NCI-H82 treated with DMSO at 0.1 percent for 48 hours (cell line): ENCODE results near the gene SEC16B.

Source experiments
- DNase-seq: peaks from one replicate; lab custom pipeline; 2025; ENCODE audit not compliant: unreplicated experiment; lab: John Stamatoyannopoulos, UW

The SEC16B gene

GRCh38 chr1:177944016-177944949 lies 25.6 kb downstream of the SEC16B start:
- DNase-seq = no peak

DNA sequence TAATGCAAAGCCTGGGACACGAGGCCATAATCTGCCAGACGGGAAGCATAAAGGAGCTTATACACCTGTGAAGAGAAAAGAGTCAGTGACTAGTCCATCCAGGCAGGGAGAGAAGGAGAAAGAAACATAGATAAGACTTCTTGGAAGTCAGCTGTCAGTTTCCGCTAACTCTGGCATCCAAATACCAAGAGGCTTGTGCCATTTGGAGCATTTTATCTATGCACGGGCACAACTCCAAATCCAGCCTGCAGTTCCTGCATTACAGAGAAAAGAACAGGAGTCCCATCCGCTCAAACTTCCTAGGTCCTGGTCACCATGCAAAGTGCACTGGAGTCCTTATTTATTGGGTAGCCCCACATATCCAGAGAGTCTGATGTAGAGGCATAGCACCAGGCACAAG lies 27.9 kb downstream of the SEC16B start:
- no peak for DNase-seq

- DNase-seq = no peak
These were observed 29.2 kb downstream of the SEC16B start for GRCh38 chr1:177940682-177941081.

DNA sequence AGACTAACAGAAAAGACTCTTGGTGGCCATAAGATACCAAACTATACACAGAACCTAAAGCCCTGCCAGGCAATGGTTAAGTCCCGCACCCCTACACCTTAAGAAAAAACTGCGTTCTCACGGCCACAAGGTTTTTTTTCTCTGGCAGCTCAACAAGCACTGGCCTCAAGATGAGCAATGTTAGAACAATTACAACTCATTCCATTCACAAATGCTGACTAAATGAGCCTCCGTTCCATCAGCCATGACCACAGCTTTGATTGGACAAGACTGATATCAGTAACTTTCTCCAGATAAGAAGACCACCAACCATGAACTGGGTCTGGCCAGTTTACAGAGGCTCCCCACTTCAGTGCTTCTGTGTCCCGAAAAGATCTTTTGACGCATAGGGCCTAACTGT lies 31.9 kb downstream of the SEC16B start:
- DNase-seq = no peak

- DNase-seq = no peak
These were observed 32.6 kb downstream of the SEC16B start for GRCh38 chr1:177937174-177937770.

GRCh38 chr1:177935638-177936415 lies 34.0 kb downstream of the SEC16B start:
- DNase-seq = no peak

GRCh38 chr1:177934927-177935326 lies 34.9 kb downstream of the SEC16B start:
- DNase-seq = no peak

- DNase-seq = no peak
These were observed 35.4 kb downstream of the SEC16B start for GRCh38 chr1:177934461-177934860.

DNA sequence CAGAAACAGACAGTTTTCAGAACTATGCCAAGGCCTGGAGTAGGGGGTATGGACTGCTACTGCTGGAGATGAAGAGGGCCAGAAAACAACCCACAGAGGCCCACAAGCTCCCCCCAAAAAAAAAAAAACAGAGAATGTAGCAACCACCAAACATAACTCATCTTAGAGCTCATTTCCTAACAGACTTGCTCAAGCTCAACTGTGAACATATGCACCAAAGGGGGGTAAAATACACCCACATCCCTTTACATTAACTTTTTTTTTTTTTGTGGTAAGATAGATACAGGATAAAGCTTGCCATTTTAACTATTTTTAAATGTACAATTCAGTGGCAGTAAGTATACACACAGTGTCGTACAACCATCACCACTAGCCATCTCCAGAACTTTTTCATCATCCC lies 36.0 kb downstream of the SEC16B start:
- no peak for DNase-seq

- DNase-seq = no peak
These were observed 37.7 kb downstream of the SEC16B start for GRCh38 chr1:177932123-177932522.

DNA sequence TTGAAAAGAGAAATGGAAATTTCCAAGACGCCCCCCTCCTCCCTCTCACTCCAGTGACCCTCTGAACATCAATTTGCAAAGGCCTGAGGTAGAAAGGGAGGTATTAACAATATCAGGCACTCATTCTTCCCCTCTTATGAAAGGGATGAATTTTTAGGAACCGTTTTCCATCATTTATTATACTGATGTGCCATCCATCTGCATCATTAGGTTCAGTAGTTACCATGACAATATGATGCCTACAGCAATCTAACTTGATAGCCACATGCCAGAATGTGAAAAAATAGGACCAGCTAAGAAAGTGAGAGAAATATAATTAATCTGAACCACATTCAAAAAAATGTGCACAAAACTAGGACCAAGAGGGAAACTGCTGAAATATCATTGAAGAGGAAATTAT lies 40.9 kb downstream of the SEC16B start:
- DNase-seq = no peak

DNA sequence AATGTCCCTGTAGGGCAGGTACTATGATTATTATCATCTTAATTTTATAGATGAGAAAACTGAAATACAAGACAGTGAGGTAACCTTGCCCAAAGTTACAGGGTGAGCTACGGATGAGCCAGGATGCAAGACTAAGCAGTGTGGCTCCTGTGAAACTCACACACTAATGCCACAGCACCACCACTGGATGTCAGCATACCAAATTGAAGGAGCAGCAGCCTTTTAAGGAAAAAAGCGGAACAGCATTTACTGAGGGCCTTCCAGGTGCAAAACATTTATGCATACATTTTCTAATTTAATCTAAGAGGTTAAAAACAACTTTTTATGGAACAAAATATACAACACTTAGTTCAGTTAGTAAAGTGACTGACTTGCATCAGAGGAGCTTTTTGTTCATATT lies 41.7 kb downstream of the SEC16B start:
- DNase-seq = no peak

- DNase-seq = no peak
These were observed 42.7 kb downstream of the SEC16B start for GRCh38 chr1:177927021-177927596.

DNA sequence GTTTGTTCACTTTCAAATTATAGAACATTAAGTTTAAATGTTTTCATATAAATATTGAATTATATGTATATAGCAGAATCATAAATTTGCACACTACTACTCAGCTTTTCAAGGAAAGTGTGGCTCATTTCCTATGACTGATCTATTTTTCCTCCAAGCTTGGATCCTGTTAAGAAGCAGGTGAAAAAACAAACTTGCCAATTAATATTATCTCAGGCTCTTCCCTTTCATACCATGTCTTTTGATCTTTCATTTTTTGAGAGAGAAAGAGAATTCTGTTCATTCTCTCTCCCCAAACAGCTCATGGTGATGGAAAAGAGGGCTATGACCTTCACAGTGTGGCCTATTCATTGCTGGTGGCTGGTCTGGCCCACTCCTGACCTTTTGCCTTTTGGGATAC lies 43.7 kb downstream of the SEC16B start:
- DNase-seq = no peak

DNA sequence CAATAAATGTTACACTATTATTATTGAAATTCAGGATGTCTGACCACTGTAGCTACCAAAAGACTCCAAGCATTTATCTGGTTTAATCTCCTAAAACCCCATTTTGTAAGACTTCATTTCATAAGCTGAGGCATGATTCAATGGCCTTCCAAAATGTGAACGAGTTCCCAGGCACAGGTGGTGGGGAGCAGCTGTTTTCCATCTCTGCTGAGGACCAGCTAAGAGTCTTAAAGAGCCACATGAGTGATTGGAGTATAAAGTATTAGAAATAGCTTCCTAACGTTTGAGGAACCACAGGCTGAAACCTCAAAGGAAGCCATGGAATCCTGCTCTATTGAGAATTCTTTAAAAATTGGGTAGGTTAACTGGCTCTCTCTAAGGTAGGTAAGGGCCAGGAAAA lies 44.9 kb downstream of the SEC16B start:
- peak; percentile 25 for DNase-seq

- DNase-seq = no peak
These were observed 46.4 kb downstream of the SEC16B start for GRCh38 chr1:177923441-177923840.

GRCh38 chr1:177922209-177922608 lies 47.6 kb downstream of the SEC16B start:
- no peak for DNase-seq

DNA sequence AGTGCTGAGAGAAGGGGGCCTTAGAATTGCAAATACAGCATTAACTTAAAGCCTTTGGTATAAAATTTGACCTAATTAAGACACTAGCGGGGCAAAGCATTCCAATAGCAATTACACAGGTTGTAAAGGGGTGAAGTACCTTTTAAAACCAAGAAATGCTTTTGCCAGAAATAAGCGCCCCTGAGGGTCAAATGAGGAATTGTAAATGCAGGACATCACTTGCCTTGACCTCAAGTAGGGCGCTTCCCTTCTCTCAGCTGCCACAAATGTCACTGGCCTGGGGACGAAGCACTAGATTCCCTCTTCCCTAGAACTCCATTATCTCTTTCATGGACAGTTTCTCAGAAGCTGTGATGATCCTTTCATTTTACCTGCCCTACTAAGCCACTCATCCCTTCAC lies 48.3 kb downstream of the SEC16B start:
- no peak for DNase-seq

DNA sequence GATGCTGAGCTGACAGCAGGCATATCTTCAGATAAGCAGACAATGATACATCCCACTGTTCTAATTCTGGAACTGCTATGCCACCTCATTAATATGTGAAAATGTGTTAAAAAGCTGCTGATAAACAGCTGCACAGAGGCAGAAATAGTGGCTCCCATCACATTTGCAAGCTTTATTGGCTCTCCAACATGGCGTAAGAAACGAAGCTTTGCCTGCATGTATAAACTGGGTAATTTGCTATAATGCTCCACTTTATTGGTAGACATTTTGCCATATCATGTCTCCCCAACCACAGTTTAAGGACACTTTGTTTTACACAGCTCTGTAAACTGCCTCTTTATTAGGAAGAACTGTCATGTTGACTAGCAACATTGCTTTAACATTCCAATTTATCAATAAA lies 49.8 kb downstream of the SEC16B start:
- no peak for DNase-seq

- no peak for DNase-seq
These were observed 54.2 kb downstream of the SEC16B start for GRCh38 chr1:177915641-177916040.

DNA sequence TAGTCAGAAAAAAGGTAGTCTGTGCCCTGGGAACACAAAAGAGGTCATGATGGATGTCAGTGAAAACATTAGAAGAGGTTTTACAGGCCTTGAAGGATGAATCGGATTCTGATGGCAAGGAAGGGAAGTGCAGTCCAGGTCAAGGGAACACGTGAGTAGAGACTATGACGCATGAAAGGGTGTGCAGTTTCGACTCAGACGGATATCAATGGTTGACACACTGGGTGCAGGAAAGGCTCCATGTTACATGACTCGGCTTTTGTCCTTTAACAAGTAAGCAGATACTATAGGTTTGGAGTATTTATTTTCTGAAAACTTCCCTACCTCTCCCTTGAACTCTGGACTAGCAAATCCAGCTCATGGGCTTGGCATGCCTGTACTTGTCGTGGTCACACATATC lies 55.3 kb downstream of the SEC16B start:
- DNase-seq = no peak
